Measurements from ENCODE around the gene THRAP3.

THRAP3 gene

DNA sequence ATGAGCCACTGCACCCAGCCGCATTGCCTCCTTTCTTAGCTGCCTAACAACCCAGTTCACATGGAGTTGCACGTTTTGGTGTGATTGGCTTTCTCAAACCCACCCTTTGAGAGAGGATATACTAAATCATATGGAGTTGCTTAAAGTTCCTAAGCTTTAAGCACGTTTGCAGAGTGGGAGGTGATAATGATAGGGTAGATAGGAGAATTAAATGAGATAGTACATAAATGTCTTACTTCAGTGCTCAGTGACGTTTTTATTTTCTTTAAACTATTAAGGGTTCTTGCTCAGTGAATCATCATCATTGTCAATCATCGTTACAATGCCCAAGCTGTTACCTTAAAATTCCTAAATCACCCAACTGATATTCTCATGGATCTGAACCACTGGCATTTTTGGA lies 79.0 kb downstream of the THRAP3 start:
- DNase-seq, result no peak

DNA sequence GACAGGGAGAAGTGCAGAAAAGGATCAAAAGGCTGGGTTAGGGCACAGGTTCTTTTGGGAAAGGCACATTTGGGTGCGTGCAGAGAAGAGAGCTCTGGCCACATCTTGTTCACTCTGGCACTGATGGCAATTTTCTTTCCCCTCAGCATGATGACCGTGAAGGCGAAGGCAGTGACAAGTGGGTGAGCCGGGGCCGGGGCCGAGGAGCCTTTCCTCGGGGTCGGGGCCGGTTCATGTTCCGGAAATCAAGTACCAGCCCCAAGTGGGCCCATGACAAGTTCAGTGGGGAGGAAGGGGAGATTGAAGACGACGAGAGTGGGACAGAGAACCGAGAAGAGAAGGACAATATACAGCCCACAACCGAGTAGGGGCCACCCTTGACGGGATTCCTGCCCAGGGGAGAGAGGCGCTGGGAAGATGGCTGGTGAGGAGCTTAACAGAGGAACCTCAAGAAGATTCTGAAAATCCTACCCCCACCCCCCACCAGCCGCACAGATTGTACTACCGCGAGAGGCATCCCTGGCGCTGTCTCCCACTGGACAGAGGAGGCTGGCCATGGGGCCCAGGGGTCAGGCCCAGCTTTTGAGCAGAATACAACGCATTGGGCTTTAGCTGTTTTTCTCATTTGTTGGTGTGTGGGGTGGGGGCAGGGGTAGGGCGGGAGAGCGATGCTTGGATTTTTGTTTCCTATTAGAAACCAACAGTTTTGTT lies 79.6 kb downstream of the THRAP3 start:
- no peak for DNase-seq

DNA sequence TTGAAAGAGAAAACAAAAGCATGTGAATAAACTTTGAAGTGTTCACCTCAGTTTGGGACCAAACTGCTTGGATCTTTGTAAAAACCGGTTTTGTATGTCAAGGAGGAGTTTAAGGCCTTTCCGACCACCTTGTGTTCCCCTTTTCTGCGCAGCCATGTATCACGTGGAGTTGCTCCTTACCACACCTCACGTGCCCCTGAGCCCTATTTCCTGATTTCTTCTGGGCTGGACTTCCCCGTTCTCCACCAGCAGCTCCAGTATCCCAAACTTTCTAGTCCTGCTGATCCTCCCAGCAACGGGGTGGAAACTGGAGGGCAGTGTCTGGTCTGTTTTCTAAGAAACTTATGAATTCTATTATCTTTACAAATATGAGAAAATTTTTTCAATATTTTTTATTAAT lies 80.3 kb downstream of the THRAP3 start:
- DNase-seq, result no peak

DNA sequence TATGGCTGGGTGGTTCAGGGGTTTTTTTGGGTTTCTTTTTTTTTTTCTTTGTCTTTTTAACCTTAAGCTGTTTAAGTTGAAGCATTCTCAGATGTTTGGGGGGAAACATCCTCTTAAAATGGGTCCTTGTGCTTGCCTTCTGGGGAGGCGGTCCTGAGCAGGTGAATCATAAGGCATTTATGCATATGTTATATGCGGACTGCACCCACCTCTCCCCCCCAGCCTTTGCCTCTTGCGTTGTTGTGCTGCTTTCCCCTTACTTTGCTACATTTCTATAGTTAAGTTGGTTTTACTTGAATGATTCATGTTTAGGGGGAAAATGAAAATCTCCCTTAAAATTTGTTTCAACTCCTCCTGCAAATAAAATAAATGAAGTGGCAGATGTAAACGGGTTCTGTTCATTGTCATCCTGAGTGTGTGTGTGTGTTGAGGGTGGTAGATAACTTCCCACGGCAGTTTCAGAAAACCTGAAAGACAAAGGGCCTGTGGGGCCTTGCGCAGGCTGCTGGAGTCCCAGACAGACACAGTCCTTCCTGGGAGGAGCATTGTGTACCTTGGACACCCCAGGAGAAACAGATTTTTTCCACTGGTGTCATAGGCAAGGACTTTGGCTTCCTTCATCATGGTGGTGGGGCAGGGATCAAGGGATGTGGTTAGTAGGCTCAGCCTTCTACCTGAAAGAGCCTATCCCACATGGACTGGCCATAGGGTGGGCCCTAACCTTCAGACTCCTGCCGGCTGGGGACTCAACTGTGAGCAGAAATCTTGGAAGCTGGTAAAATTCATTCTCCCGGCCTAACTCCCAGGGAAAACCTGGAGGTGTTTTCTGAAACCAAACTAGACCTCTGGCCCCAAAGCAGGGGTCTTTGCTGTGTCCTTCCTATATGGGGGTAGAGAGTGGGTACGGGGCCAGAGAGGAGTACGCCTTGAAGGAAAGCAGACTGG lies 81.0 kb downstream of the THRAP3 start:
- DNase-seq, result no peak

DNA sequence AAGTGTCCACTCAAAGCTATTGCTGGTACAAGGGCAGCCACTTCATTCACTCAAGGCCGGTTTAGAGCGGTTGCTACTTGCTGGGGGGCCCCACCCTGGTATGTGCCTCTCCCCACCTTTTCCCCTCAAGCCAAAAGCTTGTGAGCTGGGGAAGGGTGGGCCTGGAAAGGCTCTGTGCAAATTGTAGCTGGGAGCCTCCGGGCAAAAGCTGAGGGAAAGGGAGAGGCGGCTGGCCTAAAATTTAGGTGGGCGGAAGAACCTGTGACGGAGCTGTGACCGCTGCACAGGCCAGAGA lies 81.6 kb downstream of the THRAP3 start:
- DNase-seq, result no peak

DNA sequence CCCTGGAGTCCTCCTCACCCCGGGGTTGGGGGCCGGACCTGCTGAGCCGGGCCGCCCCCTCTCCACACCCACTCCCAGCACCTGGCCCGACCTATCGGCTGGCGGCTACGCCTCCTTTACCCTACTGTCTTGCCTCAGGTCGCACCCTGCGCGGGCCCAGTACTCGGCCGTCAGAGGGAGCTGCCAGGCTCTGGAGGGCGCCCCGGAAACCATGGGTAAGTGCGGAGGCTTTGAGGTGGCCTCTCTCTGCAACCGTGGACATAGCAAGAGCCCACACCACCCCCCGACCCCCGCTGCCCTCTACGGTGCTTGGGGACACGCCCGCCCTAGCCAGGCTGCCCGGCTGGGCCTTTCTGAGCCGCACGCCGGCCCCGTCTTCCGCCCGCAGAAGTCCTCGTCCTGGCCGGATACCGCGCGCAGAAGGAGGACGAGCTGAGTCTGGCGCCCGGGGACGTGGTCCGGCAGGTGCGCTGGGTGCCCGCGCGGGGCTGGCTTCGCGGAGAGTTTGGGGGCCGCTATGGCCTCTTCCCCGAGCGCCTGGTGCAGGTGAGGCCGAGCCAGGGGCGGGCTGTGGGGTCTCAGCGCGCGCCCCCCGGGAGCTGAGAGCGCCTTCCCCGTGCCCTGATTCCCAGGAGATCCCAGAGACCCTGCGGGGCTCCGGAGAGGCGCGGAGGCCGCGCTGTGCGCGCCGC lies 82.1 kb downstream of the THRAP3 start, which contains the start of gene SH3D21:
Gene SH3D21, plus strand, starts transcription at position 159 of the 692 bp plus-strand sequence. Its CDS starts 53 bp downstream, at position 212.
- DNase-seq, result no peak

DNA sequence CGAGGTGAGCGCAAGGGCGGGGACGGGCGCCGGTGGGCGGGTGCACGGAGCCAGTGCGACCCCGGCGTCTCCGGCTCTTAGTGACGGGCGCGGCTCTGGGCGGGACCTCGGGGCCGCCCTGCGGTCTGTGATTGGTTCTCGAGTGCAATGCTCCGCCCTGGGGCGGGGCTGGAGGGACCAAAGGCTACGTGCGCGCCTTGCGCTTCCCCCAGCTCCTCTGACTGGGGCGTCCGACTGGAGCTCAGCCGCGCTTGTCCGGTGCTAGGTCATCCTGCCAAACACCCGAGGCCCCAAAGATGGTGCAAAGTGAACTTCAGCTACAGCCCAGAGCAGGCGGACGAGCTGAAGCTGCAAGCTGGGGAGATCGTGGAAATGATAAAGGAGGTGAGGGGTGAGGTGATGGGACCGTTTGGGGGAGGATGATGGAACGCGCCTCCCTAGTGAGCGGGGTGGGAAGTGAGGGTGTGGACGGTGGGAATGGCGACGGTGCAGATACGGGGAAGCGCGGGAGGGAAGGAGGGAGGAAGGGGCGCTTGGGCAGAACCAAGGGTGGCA lies 82.7 kb downstream of the THRAP3 start:
- DNase-seq, result peak; percentile 75

DNA sequence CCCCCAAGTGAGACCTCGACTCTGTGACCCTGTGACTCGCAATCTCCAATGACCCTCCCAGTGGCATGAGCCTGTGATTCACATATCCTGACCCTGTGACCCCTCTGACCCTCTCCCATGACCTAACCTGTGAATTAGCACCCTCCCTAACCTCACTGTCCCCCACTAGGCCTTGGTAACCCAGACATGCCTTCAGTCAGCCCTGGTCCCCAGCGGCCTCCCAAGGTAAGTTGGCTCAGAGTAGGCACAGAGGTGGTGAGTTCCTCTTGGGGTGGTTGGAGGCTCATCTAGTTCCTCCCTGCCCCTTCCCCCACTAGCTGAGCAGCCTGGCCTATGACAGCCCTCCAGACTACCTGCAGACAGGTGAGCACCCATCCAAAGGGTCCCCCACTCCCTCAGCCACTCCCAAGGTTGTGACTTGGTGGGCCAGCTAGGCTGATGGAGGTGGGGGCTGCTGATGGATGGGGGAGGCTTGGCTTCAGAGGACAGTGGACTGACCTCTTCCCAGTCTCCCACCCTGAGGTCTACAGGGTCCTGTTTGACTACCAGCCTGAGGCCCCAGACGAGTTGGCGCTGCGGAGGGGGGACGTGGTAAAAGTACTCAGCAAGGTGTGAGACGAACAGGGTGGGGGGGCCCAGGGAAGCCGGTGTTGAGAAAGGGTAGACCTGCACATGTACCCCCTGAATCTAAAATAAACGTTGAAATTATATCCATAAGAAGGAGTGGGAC lies 83.5 kb downstream of the THRAP3 start:
- no peak for DNase-seq

DNA sequence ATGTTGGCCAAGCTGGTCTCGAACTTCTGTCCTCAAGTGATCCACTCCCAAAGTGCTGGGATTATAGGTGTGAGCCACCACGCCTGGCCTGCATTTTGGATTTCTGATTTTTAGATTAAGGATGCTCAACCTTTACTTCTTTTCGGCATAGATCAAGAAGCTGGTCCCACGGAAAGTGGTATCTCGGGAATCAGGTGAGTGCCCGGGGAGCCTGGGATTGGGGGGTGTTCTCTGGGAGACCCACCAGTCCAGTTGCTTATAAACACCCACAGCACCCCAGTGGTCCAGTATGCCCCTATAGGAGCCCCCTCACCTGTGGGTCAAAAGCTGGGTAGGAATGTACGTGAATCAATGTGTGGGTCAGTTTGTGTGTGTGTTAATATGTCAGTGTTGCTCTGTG lies 85.2 kb downstream of the THRAP3 start:
- no peak for DNase-seq

DNA sequence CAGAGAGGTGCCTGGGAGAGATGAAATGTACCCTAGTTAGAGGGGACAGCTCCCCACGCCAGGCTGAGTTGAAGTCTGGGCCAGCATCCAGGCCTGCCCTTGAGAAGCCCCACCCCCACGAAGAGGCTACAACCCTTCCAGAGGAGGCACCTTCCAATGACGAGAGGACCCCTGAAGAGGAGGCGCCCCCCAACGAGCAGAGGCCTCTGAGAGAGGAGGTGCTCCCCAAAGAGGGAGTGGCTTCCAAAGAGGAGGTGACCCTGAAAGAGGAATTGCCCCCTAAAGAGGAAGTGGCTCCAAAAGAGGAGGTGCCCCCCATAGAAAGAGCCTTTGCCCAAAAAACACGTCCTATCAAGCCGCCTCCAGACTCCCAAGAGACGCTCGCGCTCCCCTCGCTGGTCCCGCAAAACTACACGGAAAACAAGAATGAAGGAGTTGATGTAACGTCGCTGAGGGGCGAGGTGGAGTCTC lies 96.1 kb downstream of the THRAP3 start:
- no peak for DNase-seq

DNA sequence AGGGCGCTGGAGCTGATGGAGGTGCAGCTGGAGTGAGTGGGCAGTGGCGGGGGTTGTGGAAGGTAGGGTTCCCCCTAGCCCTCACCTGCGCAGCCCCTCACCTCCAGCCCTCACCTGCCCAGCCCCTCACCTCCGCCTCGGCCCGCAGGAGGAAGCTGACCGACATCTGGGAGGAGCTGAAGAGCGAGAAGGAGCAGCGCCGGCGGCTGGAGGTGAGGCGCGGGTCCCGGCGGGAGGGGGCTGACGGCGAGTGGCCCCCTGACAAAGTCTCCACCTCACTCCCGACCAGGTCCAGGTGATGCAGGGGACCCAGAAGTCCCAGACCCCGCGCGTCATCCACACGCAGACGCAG lies 96.5 kb downstream of the THRAP3 start:
- no peak for DNase-seq

DNA sequence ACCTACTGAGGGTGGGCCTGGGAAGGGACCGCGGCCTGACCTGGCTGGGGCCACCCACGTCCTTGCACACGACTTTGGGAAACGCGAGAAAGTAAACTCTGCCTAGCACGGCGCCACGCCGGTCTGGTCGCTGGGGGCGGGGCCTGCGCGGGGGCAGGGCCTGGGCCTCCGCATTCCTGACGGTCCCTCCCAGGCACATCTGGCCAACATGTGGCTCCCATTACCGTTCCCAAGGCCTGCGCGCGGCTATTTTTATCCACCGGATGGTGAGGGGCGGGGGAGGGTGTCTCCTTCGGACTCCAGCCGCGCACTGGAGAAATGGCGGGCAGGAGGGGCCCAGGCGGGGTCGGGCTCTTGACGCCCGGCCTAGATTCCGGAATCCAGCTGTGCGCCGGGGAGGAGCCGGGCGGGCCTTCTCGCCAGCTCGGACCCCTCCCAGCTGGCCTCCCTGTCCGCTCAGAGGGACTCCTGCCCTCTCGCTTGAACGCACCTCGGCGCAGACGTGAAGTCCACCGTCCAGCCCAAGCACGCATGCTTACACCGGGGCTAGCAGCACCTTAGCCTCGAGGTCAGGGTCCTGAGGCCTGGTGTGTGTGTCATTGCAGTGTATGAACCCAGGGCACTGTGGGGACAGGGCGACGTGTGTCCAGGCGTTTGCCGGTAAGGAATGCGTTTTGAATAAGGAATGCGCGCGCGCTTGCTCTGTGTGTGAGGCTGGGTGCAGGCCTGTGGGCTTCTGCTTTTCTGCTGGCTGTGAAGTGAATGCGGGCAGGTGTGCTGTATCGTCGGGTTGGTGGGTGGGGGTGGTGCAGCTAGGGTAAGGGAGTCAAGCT lies 97.1 kb downstream of the THRAP3 start:
- no peak for DNase-seq

DNA sequence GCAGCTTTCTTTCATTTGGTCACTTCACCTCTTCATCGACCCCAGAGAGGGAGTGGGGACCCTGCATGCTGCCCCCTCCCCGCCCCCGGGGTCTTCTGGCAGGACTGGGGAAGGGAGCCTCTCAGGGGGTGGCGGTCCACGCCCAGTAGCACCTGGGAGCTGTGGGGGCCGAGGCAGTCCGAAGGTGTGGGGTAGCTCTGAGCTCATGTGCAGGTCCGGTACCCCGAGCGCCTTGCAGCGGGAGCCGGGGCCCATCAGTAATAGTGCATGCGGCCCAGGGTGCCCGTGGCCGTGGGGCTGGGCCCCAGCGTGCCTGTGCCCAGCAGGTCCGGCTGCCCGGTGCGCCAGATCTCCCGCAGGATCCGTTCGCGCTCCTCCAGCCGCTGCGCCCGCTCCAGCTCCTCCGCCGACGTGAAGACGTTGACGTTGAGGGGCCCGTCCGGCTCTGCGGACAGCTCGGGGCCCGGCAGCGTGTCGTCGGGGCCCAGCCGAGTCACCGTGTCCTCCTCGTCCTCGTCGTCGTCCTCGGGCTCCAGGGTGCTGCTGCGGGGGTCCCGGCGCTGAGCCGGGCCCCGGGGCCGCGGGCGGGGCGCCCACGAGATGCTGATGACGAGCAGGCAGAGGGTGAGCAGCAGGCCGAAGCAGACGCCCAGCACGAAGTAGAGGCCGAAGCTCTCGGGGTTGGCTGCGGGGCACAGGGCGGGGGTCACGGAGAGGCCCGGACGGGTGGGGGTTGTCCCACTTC lies 98.0 kb downstream of the THRAP3 start:
- DNase-seq, result no peak

DNA sequence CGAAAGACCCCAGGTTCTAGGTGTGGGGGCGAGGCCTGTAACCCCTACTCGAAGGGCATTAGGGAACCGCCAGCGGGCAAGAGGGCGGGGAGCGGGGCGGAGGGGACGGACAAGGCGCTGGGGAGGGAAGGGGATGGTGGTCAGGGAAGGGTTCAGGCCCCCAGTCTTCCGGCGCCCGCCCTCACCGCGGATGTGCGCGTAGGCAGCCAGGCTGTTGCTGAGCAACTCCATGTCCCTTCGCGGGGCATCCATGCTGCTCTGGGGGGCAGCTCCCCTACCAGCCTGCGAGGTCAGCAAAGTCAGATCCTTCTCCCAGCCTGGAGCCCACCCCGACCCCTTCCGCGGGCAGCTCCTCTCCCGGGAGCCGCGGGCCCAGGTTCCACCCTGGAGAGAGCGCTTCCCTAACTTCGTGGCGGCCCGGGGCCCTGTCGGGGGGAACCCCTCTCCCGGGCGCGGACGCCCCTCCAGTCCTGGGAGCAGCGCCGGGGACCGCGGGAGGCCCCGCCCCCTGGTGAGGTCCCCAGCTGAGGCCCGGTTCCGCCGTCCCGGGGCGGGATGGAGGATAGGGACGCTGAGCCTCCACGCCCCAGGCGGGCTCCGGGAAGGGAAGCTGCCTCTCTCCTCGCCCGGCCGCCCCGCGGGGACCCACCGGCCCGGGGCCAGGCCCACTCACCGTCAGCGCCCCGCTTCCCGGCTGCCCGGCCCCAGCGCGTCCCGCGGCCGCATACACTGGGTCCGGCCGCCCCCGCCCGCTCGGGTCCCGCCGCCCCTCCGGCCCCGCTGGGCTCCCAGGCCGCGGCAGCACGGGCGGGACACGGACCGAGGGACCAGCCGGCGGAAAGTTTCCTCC lies 98.8 kb downstream of the THRAP3 start:
- no peak for DNase-seq

DNA sequence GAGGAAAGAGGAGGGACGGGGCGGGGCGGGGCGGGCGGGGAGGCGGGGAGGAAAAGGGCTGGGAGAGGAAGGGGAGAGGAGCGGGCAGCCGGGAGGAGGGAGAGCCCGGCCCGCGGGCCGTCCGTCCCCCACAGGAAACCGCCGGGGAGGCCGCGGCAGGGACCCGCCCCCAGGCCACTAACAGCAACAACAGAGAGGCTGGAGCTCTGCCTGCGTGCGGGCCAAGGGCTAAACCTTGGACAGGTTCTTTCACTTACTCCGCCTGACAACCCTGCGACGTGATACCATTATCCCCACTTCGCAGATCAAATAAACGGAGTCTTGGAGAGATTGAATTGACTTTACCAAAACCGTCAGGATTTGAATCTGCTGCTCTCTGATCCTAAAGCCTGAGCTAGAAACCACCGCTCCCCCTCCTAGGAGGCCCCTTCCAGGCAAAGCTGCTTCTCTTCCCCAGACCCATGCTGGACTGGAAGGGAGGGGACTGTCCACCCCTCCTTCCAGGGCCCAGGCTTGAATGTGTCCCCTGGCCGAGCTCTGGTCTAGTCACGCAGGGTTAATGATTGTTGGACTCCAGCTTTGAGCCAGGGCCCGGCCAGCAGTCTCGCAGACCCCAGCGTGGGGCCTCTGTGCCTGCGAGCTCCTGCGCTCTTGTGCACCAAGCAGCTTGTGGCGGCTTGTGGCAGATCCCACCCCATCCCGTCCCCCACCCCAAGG lies 99.6 kb downstream of the THRAP3 start, which contains the start of gene EVA1B:
Gene EVA1B, minus strand, starts transcription at position 10 of the 717 bp plus-strand sequence. CDS start 608 bp downstream, outside the sequence.
- no peak for DNase-seq

DNA sequence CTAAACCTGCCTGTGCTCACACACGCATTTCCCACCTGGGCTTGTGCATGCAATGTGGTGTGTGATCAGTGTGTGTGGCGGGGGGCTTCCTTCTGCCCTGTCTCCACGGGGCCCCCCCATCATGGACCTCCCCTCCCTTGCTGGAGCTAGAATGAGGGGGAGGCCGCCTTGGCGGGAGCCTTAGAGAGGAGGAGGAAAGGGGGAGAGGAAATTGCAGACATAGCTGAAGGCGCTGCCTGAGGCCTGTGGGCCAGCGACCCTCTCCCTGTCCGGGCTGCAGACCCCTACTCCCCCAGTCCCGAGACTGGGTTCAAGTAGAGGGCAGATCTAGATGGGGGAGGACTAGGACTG lies 100.1 kb downstream of the THRAP3 start:
- no peak for DNase-seq

DNA sequence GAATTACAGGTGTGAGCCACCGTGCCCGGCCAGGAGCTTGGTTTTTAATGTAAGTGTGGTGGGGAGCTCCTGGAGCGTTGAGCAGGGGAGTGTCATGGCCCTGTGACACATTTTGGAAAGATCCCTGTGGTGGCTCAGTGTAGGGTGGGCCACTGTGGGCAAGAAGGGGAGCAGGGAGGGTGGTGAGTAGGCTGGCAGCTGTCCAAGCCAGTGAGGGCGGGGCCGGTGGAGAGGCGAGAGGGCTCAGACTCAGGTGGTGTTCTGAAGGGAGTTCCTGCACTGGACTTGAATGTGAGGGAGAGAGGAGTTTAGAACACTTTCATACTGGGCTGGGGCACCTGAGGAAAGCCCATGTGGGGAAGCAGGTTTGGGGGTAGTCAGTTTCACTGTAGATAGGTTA lies 102.3 kb downstream of the THRAP3 start:
- no peak for DNase-seq

DNA sequence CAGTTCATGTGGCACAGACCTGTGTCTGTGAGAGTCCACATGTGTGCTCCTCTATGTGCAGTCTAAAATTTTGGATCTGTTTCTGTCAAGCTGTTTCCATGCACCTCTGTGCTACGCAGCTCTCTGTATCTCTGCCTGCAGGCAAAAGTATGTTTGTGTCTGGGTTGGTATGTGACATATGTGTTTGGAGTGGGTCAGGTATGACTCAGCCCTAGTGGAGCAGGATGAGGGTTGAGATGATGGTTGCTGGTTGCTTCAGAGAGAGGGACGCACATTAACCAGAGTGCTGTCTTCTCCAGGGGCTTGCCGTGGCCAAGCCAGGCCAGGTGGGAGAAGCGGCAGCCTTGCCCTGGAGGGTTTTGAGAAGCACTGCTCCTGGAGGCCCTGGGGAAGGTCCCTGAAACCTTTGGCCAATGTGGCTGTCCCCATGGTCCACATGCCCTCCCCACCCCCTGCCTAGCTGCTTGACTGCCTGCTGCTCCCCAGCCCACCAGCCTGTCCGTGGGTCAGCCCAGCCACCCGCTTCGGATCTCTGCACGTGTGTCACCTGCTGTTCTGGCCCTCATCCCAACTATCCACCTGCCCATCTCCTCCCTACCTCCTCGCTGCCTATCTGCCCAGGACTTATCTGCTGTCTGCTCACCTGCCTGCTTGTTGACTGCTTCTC lies 103.3 kb downstream of the THRAP3 start:
- no peak for DNase-seq

DNA sequence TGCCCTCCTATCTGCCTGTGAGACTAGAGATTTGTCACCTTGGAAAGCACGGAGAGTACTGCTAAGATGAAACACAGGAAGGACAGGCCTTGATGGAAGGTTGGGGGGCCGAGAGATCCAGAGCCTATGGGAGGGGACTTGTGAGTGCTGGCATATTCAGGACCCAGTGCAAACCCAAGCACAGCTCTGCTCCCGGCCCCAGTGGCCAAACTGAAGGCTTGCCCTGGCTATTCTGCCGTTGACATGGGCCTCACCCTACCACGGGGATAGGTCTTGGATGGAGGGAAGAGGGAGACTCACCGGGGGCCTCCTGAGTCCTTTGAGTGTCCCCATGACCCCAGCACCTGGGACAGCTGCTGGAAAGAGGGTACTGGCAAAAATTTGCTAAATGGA lies 103.8 kb downstream of the THRAP3 start:
- no peak for DNase-seq

All from NCI-H1436 treated with DMSO at 0.1 percent for 48 hours (cell line).